Jurkat, Clone E6-1 (cell line): Measurements from ENCODE around the gene PTPRH. TPM values are rescaled to one million over a fixed set of nuclear protein-coding genes. Genes with fewer than 3 reads are reported as not detected.

Experiments used
- DNase-seq: peaks from one replicate; pipeline ENCODE4 v3.0.0-alpha.2; 2011; ENCODE audit warnings: low read depth, low spot score
- H3K4me3 ChIP-seq: 2 replicates; pipeline ENCODE4 v1.5.1; 2011; ENCODE audit warnings: mild to moderate bottlenecking, low read length, control low read depth, moderate library complexity
- polyA plus RNA-seq: library from polyadenylated mRNA; unstranded; fragments of >200 nt; gene quantifications from one replicate; pipeline ENCODE4 v1.2.1, GENCODE V29; 2012; ENCODE audit warnings: missing spikeins; ENCODE audit not compliant: insufficient read length, insufficient read depth

PTPRH gene
- polyA plus RNA-seq, result not detected

DNA sequence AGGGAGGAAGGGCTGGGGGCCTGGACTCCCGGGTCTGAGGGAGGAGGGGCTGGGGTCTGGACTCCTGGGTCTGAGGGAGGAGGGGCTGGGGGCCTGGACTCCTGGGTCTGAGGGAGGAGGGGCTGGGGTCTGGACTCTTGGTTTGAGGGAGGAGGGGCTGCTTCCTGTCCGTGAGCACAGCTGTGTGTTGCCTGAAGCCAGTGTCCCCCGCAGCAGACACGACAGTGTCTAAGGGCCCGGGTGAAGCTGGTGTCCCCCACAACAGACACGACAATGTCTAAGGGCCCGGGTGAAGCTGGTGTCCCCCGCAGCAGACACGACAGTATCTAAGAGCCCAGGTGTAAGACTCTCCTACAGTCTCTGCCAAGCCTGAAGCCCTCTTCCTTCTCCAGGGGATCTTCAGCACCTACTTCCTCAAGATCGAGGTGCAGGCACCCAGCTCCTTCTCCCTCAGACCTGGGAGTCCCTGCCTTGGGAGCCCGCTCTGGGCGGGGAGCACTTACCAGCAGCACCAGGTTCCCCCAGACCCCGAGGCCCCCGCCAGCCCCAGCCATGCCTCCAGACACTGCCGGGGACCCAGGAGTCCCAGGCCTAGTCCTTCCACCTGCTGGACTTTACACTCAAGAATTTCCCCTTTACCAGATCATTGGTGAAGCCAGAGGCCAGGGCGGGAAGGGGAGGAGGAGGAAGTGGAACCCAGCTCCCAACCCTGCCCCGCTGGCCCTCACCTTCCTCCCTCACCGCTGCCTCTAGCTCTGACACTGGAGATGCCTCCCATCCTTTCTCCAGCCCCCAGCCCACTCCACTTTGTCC is at the start of gene PTPRH:
PTPRH (minus strand) TSS at position 622 of the 813 bp plus-strand sequence; CDS start at position 554, 68 bp downstream.
- DNase-seq, result no peak
- H3K4me3 ChIP-seq, result no peak within 1 kb of the TSS

DNA sequence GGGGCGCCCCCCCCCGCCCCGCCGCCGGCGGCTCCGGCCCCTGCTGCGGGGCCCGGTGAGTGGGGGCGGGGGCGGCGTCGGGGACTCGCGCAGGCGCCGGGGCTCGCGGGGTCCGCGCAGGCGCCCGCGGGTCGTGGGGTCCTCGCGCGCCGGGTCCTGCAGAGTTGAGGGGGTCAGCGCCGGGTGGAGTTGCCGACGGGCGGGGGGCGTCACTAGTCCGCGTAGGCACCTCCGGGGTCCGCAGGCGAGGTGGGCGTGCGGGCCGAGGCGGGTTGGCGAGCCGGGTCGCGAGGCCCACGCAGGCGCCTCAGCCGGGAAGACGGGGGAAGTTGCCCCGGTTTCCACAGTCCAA is 49.2 kb upstream of the PTPRH start:
- peak overlapping the region; percentile 91 for H3K4me3 ChIP-seq
- no peak for DNase-seq

DNA sequence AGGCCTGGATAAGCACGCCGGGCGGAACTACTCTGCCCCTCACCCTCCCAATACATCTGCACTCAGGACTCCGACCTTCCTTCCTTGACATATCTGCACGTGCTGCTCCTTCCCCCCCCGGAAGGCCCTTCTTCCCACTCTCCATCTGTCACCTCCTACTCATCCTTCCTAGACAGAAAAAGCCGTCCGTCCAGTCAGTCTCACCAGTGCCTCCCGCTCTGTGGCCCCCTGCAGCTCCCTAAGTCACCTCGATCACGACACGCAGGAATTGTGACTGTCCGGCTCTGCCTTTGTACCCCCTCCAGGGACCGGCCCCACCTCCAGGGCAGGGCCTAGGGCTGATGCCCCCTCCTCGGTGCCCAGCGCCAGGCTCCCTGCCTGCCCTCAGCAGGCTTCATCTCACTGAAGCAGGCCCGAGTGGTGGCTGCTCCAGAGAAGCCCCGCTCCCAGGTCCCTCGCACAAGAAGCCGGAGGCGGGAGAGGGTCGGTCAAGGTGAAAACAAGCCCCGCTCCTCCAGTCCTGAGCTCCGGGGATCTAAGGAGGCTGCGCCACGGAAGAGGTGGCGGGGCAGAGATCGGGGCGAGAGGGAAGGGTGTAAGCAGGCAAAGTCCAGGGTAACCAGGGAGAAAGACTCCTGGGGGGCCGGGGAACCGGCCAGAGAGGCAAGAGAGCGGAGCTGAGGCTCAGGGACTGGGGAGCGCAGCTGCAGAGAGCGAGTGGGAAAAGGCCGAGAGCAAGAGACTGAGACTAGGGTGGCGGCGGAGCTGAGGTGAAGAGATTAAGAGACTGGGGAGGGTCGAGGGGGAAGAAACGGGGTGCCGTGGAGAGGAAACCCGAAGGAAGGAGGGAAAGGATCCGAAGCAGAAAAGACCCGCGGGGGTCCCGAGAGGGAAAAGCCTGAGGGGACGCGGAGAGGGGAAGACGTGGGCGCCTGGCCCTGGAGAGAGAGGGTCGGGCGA is 48.4 kb upstream of the PTPRH start:
- peak overlapping the region; percentile 91 for H3K4me3 ChIP-seq
- no peak for DNase-seq

GRCh38 chr19:55256562-55257460 is 47.5 kb upstream of the PTPRH start:
- peak overlapping the region; percentile 91 for H3K4me3 ChIP-seq
- DNase-seq, result no peak

- H3K4me3 ChIP-seq, result peak overlapping the region; percentile 91
These were observed 46.5 kb upstream of the PTPRH start for GRCh38 chr19:55255618-55256423.

DNA sequence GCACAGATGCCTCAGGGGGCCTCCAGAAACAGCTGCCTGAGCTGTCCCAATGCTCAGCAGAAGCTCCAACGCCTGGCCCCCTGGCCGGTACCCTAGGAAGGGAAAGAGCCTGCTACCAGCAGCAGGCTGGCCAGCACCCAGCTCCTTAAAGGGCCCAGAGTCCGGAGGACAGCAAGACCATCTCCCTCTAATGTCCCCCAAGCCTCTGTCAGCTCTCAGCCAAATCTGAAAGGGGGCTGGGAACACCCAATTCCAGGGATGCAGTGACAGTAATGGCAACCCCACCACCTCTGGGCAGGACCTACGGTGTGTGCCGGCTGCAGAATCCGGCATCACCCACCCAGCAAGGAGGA is 45.3 kb upstream of the PTPRH start:
- peak overlapping the region; percentile 91 for H3K4me3 ChIP-seq
- no peak for DNase-seq

More at GRCh38 chr19:55255618-55256423, 46.5 kb upstream of the PTPRH start:
- DNase-seq, result peak; percentile 72

DNA sequence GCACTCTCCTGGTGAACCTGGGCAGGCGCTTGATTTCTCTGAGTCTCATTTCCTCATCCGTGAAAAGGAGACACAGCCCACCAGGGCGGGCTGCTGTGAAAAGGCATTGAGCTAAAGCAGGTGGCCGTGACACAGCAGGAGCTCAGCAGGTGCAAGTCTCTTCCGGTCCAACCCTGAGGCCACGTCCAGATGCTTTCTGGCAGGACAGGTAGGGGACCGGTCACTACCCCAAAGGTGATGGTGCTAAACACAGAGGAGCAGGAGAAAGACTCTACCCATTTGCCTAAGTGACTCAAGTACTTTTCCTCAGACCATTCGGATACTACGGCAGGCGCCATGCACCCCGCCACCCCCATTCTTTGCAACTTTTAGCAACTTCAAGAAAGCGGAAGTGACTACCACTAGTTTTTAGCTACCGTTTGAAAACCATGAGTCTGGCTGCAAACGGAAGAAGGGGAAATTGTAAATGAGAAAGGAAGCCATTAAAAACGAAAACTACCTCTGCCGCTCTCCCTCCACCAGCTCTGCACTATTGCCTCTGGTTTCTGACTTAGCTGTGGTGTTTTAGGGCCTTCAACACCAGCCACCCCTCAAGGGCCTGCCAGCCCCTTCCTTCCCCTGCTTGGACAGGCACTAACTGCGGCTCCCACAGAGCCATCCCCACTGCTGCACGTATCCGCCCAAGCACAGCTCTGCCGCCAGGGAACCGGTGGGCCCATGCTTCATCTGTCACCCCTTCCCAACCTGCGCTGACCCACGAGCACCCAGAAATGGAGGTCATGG is 44.7 kb upstream of the PTPRH start:
- H3K4me3 ChIP-seq, result peak overlapping the region; percentile 91

GRCh38 chr19:55252760-55253663 is 43.7 kb upstream of the PTPRH start:
- peak overlapping the region; percentile 91 for H3K4me3 ChIP-seq

More for the DNA sequence above, 44.7 kb upstream of the PTPRH start:
- DNase-seq, result peak; percentile 85

GRCh38 chr19:55251341-55252081 is 42.2 kb upstream of the PTPRH start:
- H3K4me3 ChIP-seq, result peak overlapping the region; percentile 20

More at GRCh38 chr19:55252760-55253663, 43.7 kb upstream of the PTPRH start:
- no peak for DNase-seq

DNA sequence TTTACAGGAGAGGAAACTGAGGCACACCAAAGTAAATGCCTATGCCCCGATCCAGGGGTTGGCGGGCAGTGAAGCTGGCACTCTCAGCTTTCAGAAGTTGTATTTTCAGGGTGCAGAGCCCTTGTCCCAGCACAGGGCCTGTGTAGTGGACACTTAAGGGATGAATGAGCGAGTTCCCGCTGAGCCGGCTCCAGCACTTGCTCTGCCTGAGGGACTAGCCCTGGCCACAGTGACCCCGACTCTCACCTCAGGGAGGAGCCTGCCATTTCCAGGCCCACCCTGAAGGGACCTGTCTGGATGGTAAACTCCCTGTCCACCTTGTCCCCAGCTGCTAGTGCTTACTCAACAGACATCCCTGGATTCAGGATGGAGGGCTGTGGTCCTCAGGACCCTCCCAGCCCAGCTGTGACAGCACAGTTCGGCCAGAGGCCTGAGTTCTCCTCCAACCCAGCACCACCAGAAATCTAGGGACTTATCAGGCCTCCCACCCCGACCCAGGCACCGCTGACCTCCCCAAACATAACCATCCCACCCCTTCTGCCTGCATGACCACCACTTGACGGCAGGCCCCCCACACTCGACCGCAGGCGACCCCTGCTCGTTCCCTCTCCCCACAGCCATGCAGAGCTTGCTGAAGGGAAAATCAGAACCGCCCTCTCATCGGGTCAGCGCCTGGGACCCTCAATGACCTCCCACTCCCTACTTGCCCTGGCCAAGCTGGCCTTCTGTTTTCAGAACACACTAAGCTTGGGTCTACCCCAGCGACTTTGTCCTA is 41.1 kb upstream of the PTPRH start:
- no peak for DNase-seq
- H3K4me3 ChIP-seq, result no peak overlapping the region

More at GRCh38 chr19:55251341-55252081, 42.2 kb upstream of the PTPRH start:
- peak; percentile 67 for DNase-seq

- H3K4me3 ChIP-seq, result no peak overlapping the region
- no peak for DNase-seq
These were observed 40.5 kb upstream of the PTPRH start for GRCh38 chr19:55249841-55250240.

DNA sequence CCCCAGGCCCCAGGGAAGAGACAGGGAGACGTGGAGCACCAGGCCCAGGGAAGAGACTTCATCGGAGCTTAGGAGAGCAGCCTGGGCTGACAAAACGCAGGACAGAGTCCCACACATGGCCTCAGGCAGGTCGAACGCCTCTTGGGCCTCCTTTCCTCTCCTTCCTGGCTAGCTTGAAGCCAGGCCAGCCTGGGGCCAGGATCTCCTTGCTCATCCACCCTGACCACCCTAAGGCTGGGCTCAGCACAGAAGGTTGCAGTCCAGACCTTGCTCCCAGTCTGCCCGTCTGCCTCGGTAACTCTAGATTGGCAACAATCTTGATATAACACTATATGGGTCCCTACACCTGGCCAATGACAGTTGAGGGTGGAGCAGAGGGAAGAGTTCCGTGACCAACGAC is 39.4 kb upstream of the PTPRH start:
- H3K4me3 ChIP-seq, result no peak overlapping the region
- no peak for DNase-seq

- no peak overlapping the region for H3K4me3 ChIP-seq
- no peak for DNase-seq
These were observed 38.9 kb upstream of the PTPRH start for GRCh38 chr19:55248166-55248675.

DNA sequence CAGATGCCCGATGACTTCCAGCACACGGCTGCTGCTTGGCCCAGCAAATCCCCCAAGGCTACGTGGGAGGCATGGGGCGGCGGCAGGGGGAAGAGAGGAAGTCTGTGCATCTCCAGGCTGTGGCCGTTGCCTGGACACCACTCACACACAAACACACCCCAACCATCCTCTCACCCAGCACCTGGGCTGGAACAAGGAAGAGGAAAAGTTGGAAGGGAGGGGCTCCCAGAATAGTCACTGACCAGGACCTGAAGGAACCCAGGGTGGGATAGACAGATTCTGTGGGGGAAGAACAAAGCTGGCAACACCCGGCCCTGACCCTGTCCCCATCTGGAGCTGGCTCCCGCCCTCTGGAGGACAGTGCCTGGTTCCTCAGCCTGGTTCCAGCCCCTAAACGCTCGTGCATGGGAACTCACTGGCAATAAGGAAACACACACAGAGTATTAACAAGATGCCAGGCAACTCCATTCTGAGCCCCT is 38.4 kb upstream of the PTPRH start:
- H3K4me3 ChIP-seq, result no peak overlapping the region
- no peak for DNase-seq
